GM21367 (cell line): ENCODE measurements around the gene DENND5A.

ENCODE experiments used
- ATAC-seq: cut with Tn5 transposase; IDR thresholded peaks from one replicate; pipeline ENCODE4 v1.9.1; 2021; ENCODE audit not compliant: unreplicated experiment

The DENND5A gene

GRCh38 chr11:9265211-9266131 is at the start of gene DENND5A:
TSS of gene DENND5A (minus strand) at chr11:9265350. CDS start at chr11:9265069, 281 bp downstream.
- ATAC-seq: peak; percentile 49

- peak; percentile 94 for ATAC-seq
Measured at GRCh38 chr11:9314291-9315077, 49.3 kb upstream of the DENND5A start, which contains the start of gene TMEM41B. TSS of gene TMEM41B (minus strand) at chr11:9314593. CDS start at chr11:9314441, 152 bp downstream.

- peak; percentile 3 for ATAC-seq
Measured at GRCh38 chr11:9313648-9314290, 48.6 kb upstream of the DENND5A start.

GRCh38 chr11:9310485-9311090 is 45.4 kb upstream of the DENND5A start:
- ATAC-seq: no peak

GRCh38 chr11:9304178-9304577 is 39.0 kb upstream of the DENND5A start:
- ATAC-seq: no peak

- no peak for ATAC-seq
Measured at GRCh38 chr11:9302448-9302847, 37.3 kb upstream of the DENND5A start.

- no peak for ATAC-seq
Measured at GRCh38 chr11:9301720-9302119, 36.6 kb upstream of the DENND5A start.

GRCh38 chr11:9293646-9294045 is 28.5 kb upstream of the DENND5A start:
- ATAC-seq: no peak

GRCh38 chr11:9285850-9286587 is 20.9 kb upstream of the DENND5A start:
- ATAC-seq: no peak

GRCh38 chr11:9280655-9281301 is 15.6 kb upstream of the DENND5A start:
- peak; percentile 88 for ATAC-seq

GRCh38 chr11:9277176-9277575 is 12.0 kb upstream of the DENND5A start:
- no peak for ATAC-seq

GRCh38 chr11:9276571-9276970 is 11.4 kb upstream of the DENND5A start:
- ATAC-seq: no peak

- no peak for ATAC-seq
Measured at GRCh38 chr11:9274499-9275258, 9.5 kb upstream of the DENND5A start.

- no peak for ATAC-seq
Measured at GRCh38 chr11:9273376-9274336, 8.5 kb upstream of the DENND5A start.

- ATAC-seq: no peak
Measured at GRCh38 chr11:9269492-9270013, 4.4 kb upstream of the DENND5A start.

GRCh38 chr11:9267680-9268079 is 2.5 kb upstream of the DENND5A start:
- ATAC-seq: no peak

GRCh38 chr11:9266926-9267325 is 1.8 kb upstream of the DENND5A start:
- no peak for ATAC-seq
